ENCODE measurements around the gene SH3PXD2B.

Gene SH3PXD2B

GRCh38 chr5:172447646-172448365, 6.5 kb downstream of the SH3PXD2B start:
- no peaks in the 10 kb centered on the region for H3K9me3 Mint-ChIP-seq
- ATAC-seq (replicated peaks; ENCODE audit: extremely low read depth, poor library complexity, severe bottlenecking) (no peak), DNase-seq (ENCODE audit: low spot score in 2 of 2) (no peak)
- peaks cover 4% of the 10 kb centered on the region for H3K4me1 Mint-ChIP-seq
- H3K27ac Mint-ChIP-seq (ENCODE audit: low read depth): no peak overlapping the region
- H3K36me3 Mint-ChIP-seq (ENCODE audit: insufficient read depth): peaks cover 1% of the 10 kb centered on the region
- no peak overlapping the region for H3K4me3 Mint-ChIP-seq
- peaks cover 85% of the 10 kb centered on the region for H3K27me3 Mint-ChIP-seq

- Mint-ChIP-seq H3K36me3 (ENCODE audit: insufficient read depth) (peaks cover 3% of the 10 kb centered on the region), H3K27ac (ENCODE audit: low read depth) (no peak overlapping the region), H3K9me3 (no peaks in the 10 kb centered on the region), H3K4me3 (no peak overlapping the region), H3K4me1 (peaks cover 4% of the 10 kb centered on the region), H3K27me3 (peaks cover 76% of the 10 kb centered on the region)
- no peak for DNase-seq (ENCODE audit: low spot score in 2 of 2)
- ATAC-seq (replicated peaks; ENCODE audit: extremely low read depth, poor library complexity, severe bottlenecking): no peak
Measured at GRCh38 chr5:172446336-172447051, 7.8 kb downstream of the SH3PXD2B start.

- Mint-ChIP-seq H3K27ac (ENCODE audit: low read depth) (no peak overlapping the region), H3K36me3 (ENCODE audit: insufficient read depth) (peaks cover 3% of the 10 kb centered on the region), H3K27me3 (peaks cover 70% of the 10 kb centered on the region), H3K4me1 (peaks cover 4% of the 10 kb centered on the region), H3K4me3 (no peak overlapping the region), H3K9me3 (no peaks in the 10 kb centered on the region)
- ATAC-seq (replicated peaks; ENCODE audit: extremely low read depth, poor library complexity, severe bottlenecking) (no peak), DNase-seq (ENCODE audit: low spot score in 2 of 2) (no peak)
Measured at GRCh38 chr5:172445866-172446265, 8.5 kb downstream of the SH3PXD2B start.

- no peaks in the 10 kb centered on the region for H3K9me3 Mint-ChIP-seq
- no peak overlapping the region for H3K27ac Mint-ChIP-seq (ENCODE audit: low read depth)
- peaks cover 4% of the 10 kb centered on the region for H3K4me1 Mint-ChIP-seq
- peaks cover 61% of the 10 kb centered on the region for H3K27me3 Mint-ChIP-seq
- no peak for DNase-seq (ENCODE audit: low spot score in 2 of 2)
- H3K4me3 Mint-ChIP-seq: no peak overlapping the region
- no peak for ATAC-seq (replicated peaks; ENCODE audit: extremely low read depth, poor library complexity, severe bottlenecking)
- H3K36me3 Mint-ChIP-seq (ENCODE audit: insufficient read depth): peaks cover 3% of the 10 kb centered on the region
Measured at GRCh38 chr5:172444626-172445365, 9.5 kb downstream of the SH3PXD2B start.

- H3K9me3 Mint-ChIP-seq: no peaks in the 10 kb centered on the region
- DNase-seq (ENCODE audit: low spot score in 2 of 2): no peak
- H3K27ac Mint-ChIP-seq (ENCODE audit: low read depth): no peak overlapping the region
- peaks cover 4% of the 10 kb centered on the region for H3K4me1 Mint-ChIP-seq
- no peak overlapping the region for H3K4me3 Mint-ChIP-seq
- H3K36me3 Mint-ChIP-seq (ENCODE audit: insufficient read depth): peaks cover 3% of the 10 kb centered on the region
- H3K27me3 Mint-ChIP-seq: peaks cover 54% of the 10 kb centered on the region
- no peak for ATAC-seq (replicated peaks; ENCODE audit: extremely low read depth, poor library complexity, severe bottlenecking)
Measured at GRCh38 chr5:172444110-172444510, 10.2 kb downstream of the SH3PXD2B start.

- peaks cover 3% of the 10 kb centered on the region for H3K36me3 Mint-ChIP-seq (ENCODE audit: insufficient read depth)
- H3K27me3 Mint-ChIP-seq: peaks cover 49% of the 10 kb centered on the region
- H3K4me1 Mint-ChIP-seq: peaks cover 4% of the 10 kb centered on the region
- no peaks in the 10 kb centered on the region for H3K9me3 Mint-ChIP-seq
- no peak overlapping the region for H3K27ac Mint-ChIP-seq (ENCODE audit: low read depth)
- H3K4me3 Mint-ChIP-seq: no peak overlapping the region
- ATAC-seq (replicated peaks; ENCODE audit: extremely low read depth, poor library complexity, severe bottlenecking): no peak
- DNase-seq (ENCODE audit: low spot score in 2 of 2): no peak
Measured at GRCh38 chr5:172443441-172444109, 10.8 kb downstream of the SH3PXD2B start.

GRCh38 chr5:172442592-172442991, 11.7 kb downstream of the SH3PXD2B start:
- Mint-ChIP-seq H3K36me3 (ENCODE audit: insufficient read depth) (peaks cover 3% of the 10 kb centered on the region), H3K27ac (ENCODE audit: low read depth) (no peak overlapping the region)
- ATAC-seq (replicated peaks; ENCODE audit: extremely low read depth, poor library complexity, severe bottlenecking): no peak

GRCh38 chr5:172441262-172441751, 13.0 kb downstream of the SH3PXD2B start:
- no peaks in the 10 kb centered on the region for H3K9me3 Mint-ChIP-seq
- peaks cover 52% of the 10 kb centered on the region for H3K27me3 Mint-ChIP-seq
- H3K4me3 Mint-ChIP-seq: no peak overlapping the region
- H3K36me3 Mint-ChIP-seq (ENCODE audit: insufficient read depth): peaks cover 2% of the 10 kb centered on the region
- no peak overlapping the region for H3K27ac Mint-ChIP-seq (ENCODE audit: low read depth)
- peaks cover 4% of the 10 kb centered on the region for H3K4me1 Mint-ChIP-seq
- DNase-seq (ENCODE audit: low spot score in 2 of 2): no peak
- ATAC-seq (replicated peaks; ENCODE audit: extremely low read depth, poor library complexity, severe bottlenecking): no peak

More at GRCh38 chr5:172442592-172442991, 11.7 kb downstream of the SH3PXD2B start:
- H3K9me3 Mint-ChIP-seq: no peaks in the 10 kb centered on the region
- DNase-seq (ENCODE audit: low spot score in 2 of 2): no peak
- no peak overlapping the region for H3K4me3 Mint-ChIP-seq
- H3K27me3 Mint-ChIP-seq: peaks cover 49% of the 10 kb centered on the region
- peaks cover 4% of the 10 kb centered on the region for H3K4me1 Mint-ChIP-seq

- H3K4me1 Mint-ChIP-seq: peaks cover 4% of the 10 kb centered on the region
- H3K9me3 Mint-ChIP-seq: no peaks in the 10 kb centered on the region
- ATAC-seq (replicated peaks; ENCODE audit: extremely low read depth, poor library complexity, severe bottlenecking) (no peak), DNase-seq (ENCODE audit: low spot score in 2 of 2) (no peak)
- H3K27ac Mint-ChIP-seq (ENCODE audit: low read depth): no peak overlapping the region
- peaks cover 45% of the 10 kb centered on the region for H3K27me3 Mint-ChIP-seq
- peaks cover 2% of the 10 kb centered on the region for H3K36me3 Mint-ChIP-seq (ENCODE audit: insufficient read depth)
- H3K4me3 Mint-ChIP-seq: no peak overlapping the region
Measured at GRCh38 chr5:172440486-172440885, 13.8 kb downstream of the SH3PXD2B start.

GRCh38 chr5:172439785-172440477, 14.4 kb downstream of the SH3PXD2B start:
- no peak for ATAC-seq (replicated peaks; ENCODE audit: extremely low read depth, poor library complexity, severe bottlenecking)
- no peak overlapping the region for H3K4me3 Mint-ChIP-seq
- no peaks in the 10 kb centered on the region for H3K9me3 Mint-ChIP-seq
- H3K4me1 Mint-ChIP-seq: peaks cover 4% of the 10 kb centered on the region
- peaks cover 39% of the 10 kb centered on the region for H3K27me3 Mint-ChIP-seq
- DNase-seq (ENCODE audit: low spot score in 2 of 2): no peak
- H3K27ac Mint-ChIP-seq (ENCODE audit: low read depth): no peak overlapping the region
- peaks cover 2% of the 10 kb centered on the region for H3K36me3 Mint-ChIP-seq (ENCODE audit: insufficient read depth)

GRCh38 chr5:172438319-172438668, 16.0 kb downstream of the SH3PXD2B start:
- ATAC-seq (replicated peaks; ENCODE audit: extremely low read depth, poor library complexity, severe bottlenecking) (no peak), DNase-seq (ENCODE audit: low spot score in 2 of 2) (no peak)
- Mint-ChIP-seq H3K36me3 (ENCODE audit: insufficient read depth) (peaks cover 2% of the 10 kb centered on the region), H3K27me3 (peaks cover 25% of the 10 kb centered on the region), H3K27ac (ENCODE audit: low read depth) (no peak overlapping the region), H3K4me3 (no peak overlapping the region), H3K9me3 (no peaks in the 10 kb centered on the region), H3K4me1 (peaks cover 1% of the 10 kb centered on the region)

Data from central memory CD8-positive, alpha-beta T cell (primary cell).